Activated CD4-positive, alpha-beta T cell treated with anti-CD3 and anti-CD28 coated beads, Interleukin-2, amount 50 U/mL, for 48 hours (primary cell): Measurements from ENCODE around the gene COA1.
"Not testable (repeated sequence)": the region's sequence is repeated elsewhere in the genome, so short reads cannot be mapped to it uniquely, and the experiment has no call there.

ENCODE experiments used
- DNase-seq, 2 experiments: peaks; one replicate each; pipeline ENCODE4 v3.0.0-alpha.2; 2020

COA1 gene

GRCh38 chr7:43649755-43650274 lies 79.5 kb downstream of the COA1 start:
- DNase-seq = peak; percentile 53 to 60

GRCh38 chr7:43648473-43649406 lies 80.6 kb downstream of the COA1 start:
- peak; percentile 53 to 67 for DNase-seq

DNA sequence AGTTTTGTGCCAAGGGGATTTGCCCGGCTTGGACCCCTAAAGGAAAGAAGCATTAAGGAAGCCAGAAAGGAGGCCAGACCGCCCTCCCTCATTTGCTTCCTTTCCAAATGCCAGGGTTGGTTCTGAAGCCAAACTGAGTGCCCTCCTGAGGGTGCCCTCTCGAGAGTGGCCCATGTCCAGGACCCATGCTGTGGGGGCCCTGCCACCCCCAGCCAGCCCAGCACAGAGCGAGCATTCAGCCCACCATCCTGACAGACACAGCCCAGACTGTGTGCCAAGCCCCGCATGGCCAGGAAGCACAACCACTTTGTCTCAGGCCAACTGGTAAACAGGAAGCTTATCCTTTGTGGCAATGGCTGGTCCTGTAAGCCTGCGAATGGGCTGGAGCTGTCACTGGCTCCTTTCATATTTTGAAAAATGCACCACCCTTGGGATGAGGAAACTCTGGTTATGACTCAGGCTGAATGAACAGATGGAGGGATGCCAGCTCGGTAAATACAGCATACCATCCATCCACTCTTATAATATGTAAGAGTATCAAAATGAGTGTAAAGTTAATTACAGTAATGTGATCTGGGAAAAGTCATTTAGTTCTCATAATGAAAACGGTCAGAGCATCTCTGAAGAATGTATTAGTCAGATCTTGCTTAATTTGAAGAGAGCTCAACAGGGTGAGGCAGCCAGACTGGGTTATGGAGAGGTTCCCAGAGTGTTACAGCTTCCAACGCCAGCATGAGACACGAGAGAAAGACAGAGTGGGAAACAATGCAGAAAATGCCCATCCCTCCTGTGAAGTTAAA lies 81.5 kb downstream of the COA1 start:
- peak; percentile 61 to 73 for DNase-seq

- DNase-seq = no peak
These were observed 82.0 kb downstream of the COA1 start for GRCh38 chr7:43647339-43647672.

DNA sequence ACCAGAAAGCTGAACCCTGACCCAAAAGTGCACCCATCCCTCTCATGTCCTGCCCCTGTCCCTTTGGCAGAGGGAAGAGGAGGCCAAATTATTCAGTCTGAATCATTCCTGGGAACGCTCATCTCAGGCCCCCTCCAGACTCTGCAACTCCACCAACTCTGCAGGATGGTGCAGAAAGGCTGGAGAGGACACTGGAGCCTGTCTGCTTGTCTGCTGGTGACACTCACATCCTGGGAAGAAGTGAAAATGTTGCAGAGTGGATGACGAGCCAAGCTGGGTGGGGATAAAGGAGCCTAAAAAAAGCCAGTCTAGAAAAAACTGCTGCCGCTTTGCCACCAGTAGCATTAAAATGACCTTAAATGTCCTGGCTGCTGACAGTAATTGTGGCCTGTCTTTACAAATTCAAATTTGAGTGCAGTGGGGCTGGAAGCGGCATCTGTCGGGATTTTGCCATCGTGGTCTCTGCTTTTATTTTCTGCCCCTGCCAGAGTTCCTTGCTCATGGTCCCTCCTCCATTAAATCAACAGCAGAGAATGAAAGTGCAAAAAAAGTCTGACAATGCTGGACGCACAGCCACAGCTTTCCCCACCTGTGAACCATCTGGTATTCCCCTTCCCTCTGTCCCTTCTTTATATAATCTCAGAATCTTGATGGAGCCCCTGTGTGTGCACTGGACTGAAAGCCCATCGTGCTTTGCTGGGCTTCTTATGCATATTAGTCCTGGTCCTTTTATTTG lies 82.6 kb downstream of the COA1 start:
- DNase-seq = no peak

DNA sequence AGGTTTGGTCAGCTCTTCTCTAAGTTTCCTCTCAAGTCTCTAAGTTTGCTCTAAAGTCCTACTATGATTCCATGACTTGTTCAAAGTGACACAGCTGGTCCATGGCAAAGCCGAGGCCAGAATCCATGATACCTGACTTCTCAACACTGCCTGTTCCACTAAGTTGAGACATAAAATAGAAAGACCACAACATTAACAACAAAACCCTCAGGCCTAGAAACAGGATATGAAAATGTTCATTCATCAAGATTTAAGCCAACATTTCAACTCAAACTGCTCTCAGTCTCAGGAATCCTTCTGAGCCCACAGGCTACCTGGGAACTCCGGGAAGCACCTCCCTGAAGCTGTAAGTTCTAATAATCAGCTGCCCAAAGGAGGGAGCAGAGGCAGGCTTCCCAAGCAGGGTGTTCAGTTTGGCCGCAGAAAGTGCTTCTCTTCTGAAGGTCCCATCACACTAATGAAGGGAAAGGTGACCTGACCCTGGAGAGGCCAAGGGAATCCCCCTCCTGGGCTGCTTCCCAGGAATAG lies 83.6 kb downstream of the COA1 start:
- DNase-seq = no peak

DNA sequence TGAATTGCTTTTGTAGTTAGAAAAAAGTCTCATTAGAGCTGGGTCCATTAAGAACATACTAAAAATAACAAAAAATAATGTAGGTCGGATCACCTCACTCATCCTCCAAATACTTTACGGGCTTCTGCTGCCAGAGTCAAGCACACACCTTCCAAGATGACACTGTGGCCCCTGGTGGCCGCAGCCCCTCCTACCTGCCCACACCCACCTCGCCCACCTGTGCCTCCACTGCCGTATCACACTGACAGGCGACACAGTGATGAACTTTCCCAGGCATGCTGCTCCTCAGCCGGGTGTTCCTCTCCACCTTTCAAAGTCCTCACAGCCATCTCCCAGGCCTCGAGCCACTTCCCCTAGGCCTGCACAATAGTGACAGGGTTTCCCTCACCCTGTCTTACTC lies 85.5 kb downstream of the COA1 start:
- DNase-seq = no peak

- DNase-seq = no peak
These were observed 86.3 kb downstream of the COA1 start for GRCh38 chr7:43642897-43643630.

DNA sequence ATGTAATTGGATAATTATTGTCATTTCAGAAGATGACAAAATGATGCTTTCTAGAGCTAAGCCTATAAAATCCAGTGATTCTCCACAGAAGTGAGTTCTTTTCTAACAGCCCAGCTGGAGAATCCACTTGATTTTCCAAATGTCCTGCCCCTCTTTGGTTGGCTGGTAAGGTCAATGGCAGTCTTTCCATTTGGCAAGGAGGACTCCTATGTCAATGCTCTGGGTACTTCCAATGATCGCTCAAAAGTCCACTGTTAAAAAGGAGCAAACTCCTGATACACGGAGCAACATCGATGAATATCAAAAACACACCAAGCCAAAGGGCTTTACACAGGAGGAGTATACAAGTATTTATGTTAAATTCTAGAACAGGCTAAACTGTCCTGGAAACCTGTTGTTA lies 88.6 kb downstream of the COA1 start:
- DNase-seq = no peak

DNA sequence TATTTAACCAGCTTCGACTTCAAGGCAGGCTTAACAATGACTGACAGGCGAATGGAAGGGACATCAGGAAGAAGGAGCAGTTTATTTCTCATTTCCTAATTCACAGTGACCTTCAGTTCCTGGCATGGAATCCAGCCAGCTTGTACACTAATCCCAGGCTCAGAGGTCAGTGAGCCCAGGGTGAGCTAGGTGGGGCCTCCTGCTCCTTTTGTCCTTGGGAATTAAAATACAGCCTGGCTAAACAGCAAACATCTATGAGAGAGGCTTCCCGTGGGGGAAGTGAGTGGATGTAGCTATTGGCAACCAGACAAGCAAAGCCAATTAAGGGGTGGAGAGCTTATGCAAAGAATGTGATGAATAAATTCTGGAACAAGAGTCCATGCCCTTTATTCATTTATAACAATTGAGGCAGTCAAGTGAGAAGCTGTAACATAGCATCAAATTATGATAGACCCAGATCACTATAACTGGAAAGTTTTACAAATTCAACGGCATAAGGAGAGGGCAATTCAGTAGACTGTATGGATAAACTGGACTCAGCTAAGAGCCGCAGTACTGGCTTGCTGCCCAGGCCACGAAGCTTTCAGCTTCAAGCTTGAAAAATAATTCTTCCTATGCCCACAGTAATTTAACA lies 89.3 kb downstream of the COA1 start:
- DNase-seq = no peak

DNA sequence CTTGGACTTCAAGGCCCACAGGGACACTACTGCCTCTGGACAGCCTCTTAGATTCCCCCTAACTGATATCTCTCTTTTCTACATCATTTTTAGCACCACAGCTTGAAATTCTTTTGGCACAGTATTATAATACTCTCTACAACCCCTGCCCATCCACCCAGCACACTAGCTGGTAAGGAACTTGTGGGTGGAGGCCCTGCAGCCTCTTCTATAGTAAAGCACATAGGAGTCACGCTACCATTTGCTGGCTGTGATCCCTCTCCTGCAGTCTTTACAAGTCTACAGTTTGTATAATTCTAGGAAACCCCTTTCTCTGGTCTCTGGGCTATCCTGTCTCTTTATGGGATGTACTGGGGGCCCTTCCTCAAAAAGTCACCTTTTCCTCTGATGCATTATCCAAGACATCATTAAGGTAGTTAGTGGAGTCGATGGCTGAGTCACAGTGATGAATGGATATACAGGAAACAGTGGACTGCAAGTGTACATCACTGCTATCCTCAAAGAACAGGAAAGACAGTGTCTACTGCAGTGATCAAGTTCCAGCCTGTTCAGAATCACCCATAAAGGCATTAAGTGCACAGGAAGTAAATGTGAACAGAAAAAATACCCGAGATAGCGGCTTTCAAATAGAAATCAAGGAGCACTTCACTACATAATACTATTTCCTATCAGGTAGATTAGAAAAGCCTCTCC lies 92.1 kb downstream of the COA1 start:
- DNase-seq = no peak

GRCh38 chr7:43636093-43636492 lies 93.2 kb downstream of the COA1 start:
- no peak for DNase-seq

- no peak for DNase-seq
These were observed 94.9 kb downstream of the COA1 start for GRCh38 chr7:43634384-43634783.

DNA sequence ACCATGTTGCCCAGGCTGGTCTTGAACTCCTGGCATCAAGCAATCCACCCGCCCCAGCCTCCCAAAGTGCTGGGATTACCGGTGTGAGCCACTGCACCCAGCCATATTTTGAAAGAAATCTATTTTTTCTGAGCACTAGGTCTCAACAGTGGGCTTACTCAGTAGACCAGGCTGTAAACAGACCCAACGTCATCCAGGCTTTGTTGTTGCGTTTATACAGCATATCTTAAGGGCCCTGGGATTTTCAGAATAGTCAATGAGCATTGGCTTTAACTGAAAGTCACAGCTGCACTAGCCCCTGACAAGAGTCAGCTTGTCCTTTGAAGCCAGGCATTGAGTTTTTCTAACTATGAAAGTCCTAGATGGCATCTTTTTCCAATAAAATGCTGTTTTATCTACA lies 96.6 kb downstream of the COA1 start:
- no peak for DNase-seq

- DNase-seq = no peak
These were observed 97.8 kb downstream of the COA1 start for GRCh38 chr7:43631559-43631958.

- no peak for DNase-seq
These were observed 98.8 kb downstream of the COA1 start for GRCh38 chr7:43630482-43630881.

- no peak for DNase-seq
These were observed 99.5 kb downstream of the COA1 start for GRCh38 chr7:43629857-43630256.

GRCh38 chr7:43628431-43628830 lies 100.9 kb downstream of the COA1 start:
- DNase-seq = no peak

GRCh38 chr7:43627798-43628197 lies 101.5 kb downstream of the COA1 start:
- DNase-seq = not testable (repeated sequence)

DNA sequence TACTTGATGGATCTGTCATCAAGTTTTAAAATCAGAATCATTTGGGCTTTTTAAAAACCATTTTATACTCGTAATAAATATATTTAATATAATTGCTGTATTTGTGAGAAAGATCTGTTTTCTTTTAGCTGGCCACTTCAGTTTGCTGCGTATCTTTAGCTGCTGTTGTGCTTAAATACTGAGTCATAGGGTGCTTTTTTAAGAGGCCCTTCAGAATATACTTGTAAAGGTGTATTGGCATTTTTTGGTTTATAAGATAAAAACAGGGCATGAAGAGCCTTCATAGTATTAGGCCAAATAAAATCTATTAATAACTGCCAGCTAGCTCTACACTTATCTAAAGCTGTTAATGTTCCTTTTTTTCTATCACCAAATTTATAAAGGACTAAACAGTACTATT lies 102.6 kb downstream of the COA1 start:
- no peak for DNase-seq

DNA sequence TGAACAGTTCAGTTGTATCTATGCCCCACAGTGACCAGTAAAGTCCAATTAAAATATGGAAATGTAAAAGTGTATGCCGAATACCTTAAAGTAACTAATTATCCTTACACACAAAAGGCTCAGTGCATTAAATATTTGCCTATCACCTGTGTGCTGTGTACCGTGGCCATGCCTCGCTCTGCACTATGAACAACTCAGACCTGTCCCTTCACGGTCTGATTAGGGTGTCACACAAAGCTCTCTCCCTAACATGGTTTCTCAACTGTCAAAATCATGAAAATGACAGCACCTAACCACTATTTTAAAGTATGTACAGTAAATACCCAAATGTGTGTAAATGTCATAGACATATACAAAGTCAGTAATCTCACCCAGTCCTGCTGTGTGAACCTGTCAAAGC lies 103.3 kb downstream of the COA1 start:
- DNase-seq = no peak
